Stimulated activated CD8-positive, alpha-beta memory T cell treated with anti-CD3 and anti-CD28 coated beads, Interleukin-15, amount 100 ng/mL, for 24 hours (primary cell): ENCODE data around the gene TRIM8.

Source experiments
- DNase-seq: peaks from one replicate; pipeline ENCODE4 v3.0.0-alpha.2; 2020; ENCODE audit warnings: low read depth

TRIM8 gene

GRCh38 chr10:102633287-102633686 lies 11.0 kb upstream of the TRIM8 start:
- DNase-seq: no peak

GRCh38 chr10:102633848-102634247 lies 10.4 kb upstream of the TRIM8 start:
- no peak for DNase-seq

- no peak for DNase-seq
Measured at GRCh38 chr10:102634686-102635085, 9.6 kb upstream of the TRIM8 start.

GRCh38 chr10:102635377-102635776 lies 8.9 kb upstream of the TRIM8 start:
- no peak for DNase-seq

- no peak for DNase-seq
Measured at GRCh38 chr10:102639537-102639936, 4.7 kb upstream of the TRIM8 start.

- no peak for DNase-seq
Measured at GRCh38 chr10:102641402-102641801, 2.9 kb upstream of the TRIM8 start.

GRCh38 chr10:102641880-102642735 lies 2.2 kb upstream of the TRIM8 start:
- peak; percentile 93 for DNase-seq

GRCh38 chr10:102642736-102643335 lies 1.4 kb upstream of the TRIM8 start:
- DNase-seq: no peak

GRCh38 chr10:102643336-102644065 lies 778 bp upstream of the TRIM8 start:
- no peak for DNase-seq

GRCh38 chr10:102644646-102645387 lies 538 bp downstream of the TRIM8 start:
- DNase-seq: no peak

GRCh38 chr10:102645388-102645740 lies 1.1 kb downstream of the TRIM8 start:
- no peak for DNase-seq

- peak; percentile 44 for DNase-seq
Measured at GRCh38 chr10:102645741-102646609, 1.7 kb downstream of the TRIM8 start.

GRCh38 chr10:102646610-102647442 lies 2.5 kb downstream of the TRIM8 start:
- no peak for DNase-seq

GRCh38 chr10:102647443-102648268 lies 3.4 kb downstream of the TRIM8 start:
- DNase-seq: no peak

GRCh38 chr10:102648269-102648888 lies 4.1 kb downstream of the TRIM8 start:
- DNase-seq: no peak

- no peak for DNase-seq
Measured at GRCh38 chr10:102648889-102649796, 4.9 kb downstream of the TRIM8 start.

- DNase-seq: no peak
Measured at GRCh38 chr10:102649797-102650654, 5.7 kb downstream of the TRIM8 start.
